ENCODE results near the gene ITPR3.

ITPR3 gene

DNA sequence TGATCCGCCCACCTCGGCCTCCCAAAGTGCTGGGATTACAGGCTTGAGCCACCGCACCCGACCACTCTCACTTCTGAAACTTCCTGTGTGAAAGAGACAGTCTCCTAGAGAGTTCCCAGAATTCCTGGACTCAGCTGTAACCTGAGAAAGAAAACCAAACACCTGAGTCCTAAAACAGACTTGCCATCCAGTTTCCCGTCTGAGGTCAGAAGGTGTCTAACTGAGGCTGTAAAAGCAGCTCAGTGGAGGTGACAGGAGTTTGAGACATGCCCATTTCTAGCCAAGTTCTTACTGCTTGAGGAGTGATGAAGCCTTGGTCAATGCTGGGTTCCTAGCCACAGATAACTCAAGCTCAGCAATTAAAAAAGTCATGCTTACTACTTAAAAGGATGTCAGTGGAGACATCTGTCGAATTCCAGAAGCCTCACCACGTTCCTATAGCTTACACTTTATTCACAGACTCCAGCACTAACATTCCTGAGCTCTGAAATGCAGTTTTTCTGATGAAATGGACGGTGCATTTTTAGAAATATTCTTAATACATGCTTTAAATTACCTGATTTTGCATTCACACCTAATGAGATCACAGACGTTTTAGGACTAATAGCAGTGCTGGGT lies 84.3 kb downstream of the ITPR3 start:
- FAIRE-seq = no peak

DNA sequence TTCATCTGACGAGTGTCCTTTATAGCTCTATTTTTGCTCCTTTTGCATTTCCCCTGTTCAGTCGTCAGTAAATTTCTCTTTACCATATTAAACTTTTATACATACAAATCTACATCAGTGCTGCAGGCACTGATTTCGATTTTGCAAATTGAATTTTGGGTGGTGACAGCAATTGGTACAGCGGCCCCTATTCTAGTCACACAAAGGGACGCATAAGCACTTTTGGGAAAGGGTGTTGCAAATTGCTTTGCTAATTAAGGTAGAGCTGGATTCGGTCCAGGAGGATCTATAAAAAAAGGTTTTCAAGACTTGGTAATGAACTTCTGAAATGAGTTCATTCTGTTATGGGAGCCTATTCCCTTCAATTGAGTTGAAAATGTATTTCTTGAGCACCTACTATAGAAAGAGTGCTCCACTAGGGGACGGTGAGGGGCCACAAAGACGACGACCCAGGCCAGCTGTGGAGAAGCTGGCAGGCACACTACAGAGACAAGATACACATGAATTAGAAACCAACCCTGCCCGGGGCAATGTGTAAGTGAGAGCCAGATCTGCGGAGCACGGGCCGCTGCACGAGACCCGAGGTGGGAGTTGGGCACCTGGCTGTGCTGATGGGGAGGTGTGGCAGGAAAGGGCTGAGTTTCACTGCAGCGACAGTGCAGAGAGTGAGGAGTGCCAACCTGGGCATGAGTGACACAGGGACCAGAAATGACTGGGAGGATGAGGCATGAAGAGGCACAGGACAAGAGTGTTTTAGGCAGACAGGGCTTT lies 85.0 kb downstream of the ITPR3 start:
- no peak for FAIRE-seq

GRCh38 chr6:33707771-33708170 lies 86.6 kb downstream of the ITPR3 start:
- no peak for FAIRE-seq

GRCh38 chr6:33708516-33709204 lies 87.5 kb downstream of the ITPR3 start:
- FAIRE-seq = no peak

- no peak for FAIRE-seq
Measured at GRCh38 chr6:33709605-33710295, 88.6 kb downstream of the ITPR3 start.

- no peak for FAIRE-seq
Measured at GRCh38 chr6:33710296-33711121, 89.4 kb downstream of the ITPR3 start.

DNA sequence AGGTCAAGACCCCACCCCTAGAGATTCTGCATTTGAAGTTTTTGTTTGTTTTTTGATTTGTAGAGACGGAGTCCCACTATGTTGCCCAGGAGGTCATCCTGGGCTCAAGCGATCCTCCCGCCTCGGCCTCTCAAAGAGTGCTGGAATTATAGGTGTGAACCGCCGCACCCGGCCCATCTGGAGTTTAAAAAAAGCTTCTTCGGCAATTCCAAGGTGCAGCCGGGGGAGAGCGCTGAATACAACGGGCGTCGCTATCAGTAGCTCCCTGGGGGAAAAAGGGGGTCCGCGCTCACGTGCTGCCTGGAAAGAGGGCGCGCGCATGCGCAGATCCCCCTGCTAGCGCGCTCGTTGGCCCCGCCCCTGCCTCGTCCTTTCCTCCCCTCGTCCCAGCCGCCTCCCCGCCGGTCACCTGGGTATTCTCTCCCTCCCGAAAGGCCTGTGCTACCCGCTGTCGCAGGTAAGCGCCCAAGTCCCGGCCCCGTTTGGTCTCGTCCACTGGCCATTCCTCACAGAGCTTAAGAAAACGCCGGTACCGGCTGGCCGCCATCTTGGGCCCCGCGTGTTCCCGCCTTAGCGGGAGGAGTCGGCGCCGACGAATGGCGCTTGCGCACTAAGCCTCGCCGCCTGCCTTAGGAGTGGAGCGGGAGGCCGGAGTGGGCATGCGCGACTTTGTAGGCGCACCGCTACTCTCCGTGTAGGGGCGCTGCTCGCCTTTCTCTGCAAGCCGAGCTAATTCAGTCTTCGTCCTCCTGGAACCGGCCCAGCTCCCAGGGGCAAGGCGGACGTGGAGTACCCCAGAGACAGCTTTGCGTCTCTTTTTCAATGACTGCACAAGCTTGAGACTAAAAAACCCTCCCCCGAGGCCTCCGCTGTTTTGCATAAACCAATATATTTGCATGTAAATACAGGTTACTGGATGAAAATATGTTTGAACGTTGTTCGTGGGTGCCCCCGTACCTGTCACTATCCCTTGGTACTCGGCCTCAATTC lies 90.3 kb downstream of the ITPR3 start, which contains the start of gene UQCC2:
UQCC2 (minus strand) TSS at position 561 of the 990 bp plus-strand sequence; CDS start at position 547, 14 bp downstream.
- no peak for FAIRE-seq

DNA sequence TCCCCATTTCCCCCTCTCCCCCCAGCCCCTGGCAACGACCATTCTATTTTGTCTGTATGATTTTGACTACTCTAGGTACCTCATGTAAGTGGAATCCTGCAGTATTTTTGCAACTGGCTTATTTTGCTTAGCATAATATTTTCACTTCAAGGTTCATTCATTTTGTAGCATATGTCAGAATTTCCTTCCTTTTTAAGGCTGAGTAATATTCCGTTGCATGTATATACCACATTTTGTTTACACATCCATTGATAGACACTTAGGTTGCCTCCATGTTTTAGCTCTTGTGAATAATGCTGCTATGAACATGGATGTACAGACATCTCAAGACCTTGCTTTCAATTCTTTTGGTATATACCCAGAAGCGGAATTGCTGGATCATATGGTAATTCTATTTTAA lies 91.8 kb downstream of the ITPR3 start:
- no peak for FAIRE-seq

GRCh38 chr6:33713786-33714185 lies 92.7 kb downstream of the ITPR3 start:
- FAIRE-seq = no peak

DNA sequence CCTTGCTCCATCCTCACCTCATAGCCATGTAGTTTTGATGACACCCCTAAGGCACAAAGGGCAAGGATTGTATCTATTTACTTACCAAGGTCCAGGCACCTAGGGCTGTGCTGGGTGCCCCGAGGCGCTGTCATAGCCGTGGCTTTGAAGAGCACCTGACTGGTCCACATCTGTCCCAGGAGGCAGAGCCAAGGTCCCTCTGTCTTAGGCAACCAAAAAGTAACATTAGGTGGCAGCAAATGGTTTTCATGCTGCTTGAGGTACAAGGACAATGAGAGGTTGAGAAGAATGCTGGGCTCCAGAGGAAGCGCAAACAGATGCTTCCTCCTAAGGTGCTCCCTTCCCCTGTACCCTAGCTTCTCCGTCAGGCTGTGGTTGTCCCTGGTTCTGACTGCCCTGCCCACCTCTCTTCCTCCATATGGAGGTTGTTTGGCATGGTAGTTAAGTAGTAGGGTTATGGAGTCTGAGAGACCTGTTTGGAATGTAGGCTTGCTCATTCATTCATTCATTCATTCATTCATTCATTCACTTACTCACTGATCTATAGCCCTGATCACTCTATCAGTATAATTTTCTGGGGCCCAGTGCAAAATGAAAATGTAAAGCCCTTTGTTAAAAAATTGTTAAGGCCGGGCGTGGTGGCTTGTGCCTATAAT lies 93.4 kb downstream of the ITPR3 start:
- no peak for FAIRE-seq

- FAIRE-seq = no peak
Measured at GRCh38 chr6:33716379-33716778, 95.3 kb downstream of the ITPR3 start.

GRCh38 chr6:33716890-33717632 lies 95.9 kb downstream of the ITPR3 start:
- FAIRE-seq = no peak

DNA sequence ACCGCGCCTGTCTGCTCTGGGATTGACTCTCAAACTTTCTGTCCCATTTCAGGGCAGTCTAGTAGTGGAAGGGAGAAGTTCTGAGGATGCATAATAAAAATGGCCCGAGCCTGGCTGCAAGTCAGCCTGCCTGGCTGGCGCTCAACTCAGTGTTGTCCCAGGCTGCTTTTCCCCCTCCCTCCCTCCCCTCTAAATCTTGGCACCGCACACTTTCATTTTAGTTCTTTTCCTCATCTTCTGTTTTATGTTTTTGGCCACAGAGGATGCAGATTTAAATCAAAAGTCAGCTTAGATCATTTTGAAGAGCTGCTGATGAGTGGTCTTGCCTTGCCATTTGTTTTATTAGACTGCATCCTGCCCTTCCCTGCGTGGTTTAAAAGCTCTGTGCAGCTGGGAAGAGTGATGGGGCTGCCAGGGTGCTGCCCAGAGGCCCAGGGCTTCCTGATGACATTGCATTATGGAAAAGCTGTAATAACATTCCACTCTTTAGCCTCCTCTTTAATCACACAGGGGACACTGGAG lies 96.9 kb downstream of the ITPR3 start:
- no peak for FAIRE-seq

- no peak for FAIRE-seq
Measured at GRCh38 chr6:33718713-33719112, 97.6 kb downstream of the ITPR3 start.

- no peak for FAIRE-seq
Measured at GRCh38 chr6:33719326-33719987, 98.3 kb downstream of the ITPR3 start.

DNA sequence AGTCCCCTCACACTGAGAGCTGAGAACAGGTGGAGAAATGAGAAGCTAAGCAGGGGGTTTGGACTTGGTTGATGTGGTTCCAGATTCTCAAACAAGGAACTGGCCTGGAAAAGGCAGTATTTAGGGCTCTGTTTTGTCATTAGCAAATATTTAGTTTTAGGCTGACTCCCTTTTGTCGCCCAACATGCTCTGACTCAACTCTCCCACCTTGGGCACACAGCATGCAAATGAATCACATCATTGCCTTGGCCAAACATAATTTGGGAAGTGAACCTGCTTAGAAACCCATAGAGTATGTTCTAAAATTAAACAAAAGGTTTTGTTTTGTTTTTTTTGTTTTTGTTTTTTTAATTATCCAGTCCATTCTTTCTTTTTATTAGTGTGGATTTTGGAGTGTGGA lies 99.9 kb downstream of the ITPR3 start:
- no peak for FAIRE-seq

DNA sequence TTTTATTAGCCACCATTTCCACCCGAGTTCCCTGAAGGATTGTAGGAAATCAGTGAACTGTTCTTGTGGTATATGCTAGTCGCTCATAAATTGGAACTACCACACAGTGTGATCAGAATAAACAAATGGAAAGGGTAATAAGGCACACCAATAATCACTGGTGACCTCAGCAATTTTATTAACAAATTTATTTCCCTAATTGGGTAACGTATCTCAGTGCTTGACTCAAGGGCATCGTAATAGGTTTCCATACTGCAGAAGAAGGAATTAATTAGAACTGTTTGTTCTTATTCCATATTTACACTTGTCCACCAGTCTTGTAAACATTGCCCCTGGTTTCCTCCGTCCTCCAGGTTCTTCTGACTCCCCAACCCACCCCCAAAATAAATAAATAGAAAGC lies 100.4 kb downstream of the ITPR3 start:
- no peak for FAIRE-seq

DNA sequence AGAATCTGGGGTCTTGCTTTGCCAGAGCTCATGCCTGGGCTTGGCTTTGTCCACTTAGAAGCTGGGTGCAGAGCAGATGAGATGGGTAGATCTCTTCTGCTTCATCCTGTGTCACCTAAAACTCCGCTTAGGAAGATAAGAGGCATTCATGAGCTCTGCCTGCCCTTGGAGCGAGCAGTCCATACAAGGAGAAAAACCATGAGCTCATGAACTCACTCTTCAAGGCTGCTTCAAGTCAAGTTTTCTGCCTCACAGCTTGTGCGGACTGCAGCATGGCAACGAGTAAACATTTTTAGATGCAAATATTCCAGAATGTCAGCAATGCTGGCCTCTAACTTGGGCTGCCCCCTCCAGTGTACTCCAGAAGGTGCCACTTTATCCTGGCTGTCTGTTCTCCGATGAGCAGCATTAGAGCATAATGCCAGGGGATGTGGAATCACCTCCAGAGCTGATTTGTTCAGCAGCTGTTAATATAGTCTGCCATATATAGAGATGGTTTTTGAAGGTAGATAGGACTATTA lies 101.0 kb downstream of the ITPR3 start:
- no peak for FAIRE-seq
